GM21423 (cell line): Measurements from ENCODE around the gene ANKEF1.
A peak's percentile ranks its signal among the peaks of the same experiment; 100 is the strongest.

ENCODE experiments used
- ATAC-seq: cut with Tn5 transposase; IDR thresholded peaks from one replicate; pipeline ENCODE4 v1.9.1; 2021; ENCODE audit warnings: mild to moderate bottlenecking, moderate library complexity; ENCODE audit not compliant: unreplicated experiment

The ANKEF1 gene

DNA sequence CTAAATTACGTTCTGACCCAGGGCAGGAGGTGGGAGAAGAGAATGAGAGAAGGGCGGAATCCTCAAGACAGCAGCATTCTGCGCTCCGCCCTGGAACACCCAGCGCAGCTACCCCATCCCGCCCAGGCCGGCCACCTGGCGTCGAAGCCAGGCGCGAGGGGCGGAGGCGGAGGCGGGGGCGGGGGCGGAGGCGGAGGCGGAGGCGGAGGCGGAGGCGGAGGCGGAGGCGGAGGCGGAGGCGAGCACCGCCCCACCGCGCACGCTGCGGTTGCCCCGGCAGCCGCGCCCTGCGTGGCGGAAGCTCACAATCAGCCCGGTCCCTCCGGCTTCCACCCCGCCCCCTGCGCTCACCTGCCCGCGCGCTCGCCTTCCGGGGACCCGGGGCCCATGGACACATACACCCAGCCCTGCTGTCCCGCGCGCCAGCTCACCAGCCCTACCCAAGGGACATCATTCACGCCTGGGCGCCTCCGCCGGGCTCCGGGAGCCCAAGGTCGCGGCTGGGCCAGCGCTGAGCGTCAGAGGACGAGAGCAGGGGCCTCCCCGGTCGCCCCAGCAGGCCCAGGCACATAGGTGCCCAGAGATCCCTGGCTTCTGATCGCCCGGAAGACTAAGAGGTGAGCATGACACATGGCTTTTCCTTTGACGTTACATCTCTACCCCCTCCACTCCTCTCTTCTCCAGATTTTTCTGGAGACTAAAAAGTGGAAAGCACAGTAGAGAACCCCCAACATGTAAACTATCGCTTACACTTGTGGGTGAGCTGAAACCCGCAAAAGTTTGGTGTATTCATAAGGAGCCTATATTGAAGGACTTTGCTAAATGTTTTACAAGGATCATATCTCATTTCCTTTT lies at the start of gene ANKEF1:
Gene ANKEF1, plus strand, starts transcription at position 271 of the 855 bp plus-strand sequence. CDS start 3,315 bp downstream, outside the sequence.
- ATAC-seq = peak; percentile 98

DNA sequence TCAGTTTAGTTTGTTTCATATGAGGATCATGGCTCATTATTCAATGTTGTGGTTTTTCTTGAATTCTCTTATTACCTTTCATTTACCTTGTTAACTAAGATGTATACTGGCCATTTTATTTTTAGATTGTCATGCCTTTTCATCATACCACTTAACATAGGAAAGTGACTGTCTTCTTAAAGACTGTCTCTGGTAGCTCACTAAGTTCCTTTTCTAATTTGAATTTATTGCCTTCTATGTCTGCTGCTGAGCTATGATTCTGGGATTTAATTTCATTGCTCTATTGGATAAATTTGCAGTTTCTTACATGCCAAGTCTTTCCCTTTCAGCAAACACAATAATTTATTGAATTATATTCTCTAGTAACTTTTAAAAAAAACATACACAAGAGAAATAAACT lies 49.5 kb upstream of the ANKEF1 start:
- ATAC-seq = no peak

GRCh38 chr20:9985773-9986172 lies 49.0 kb upstream of the ANKEF1 start:
- no peak for ATAC-seq

DNA sequence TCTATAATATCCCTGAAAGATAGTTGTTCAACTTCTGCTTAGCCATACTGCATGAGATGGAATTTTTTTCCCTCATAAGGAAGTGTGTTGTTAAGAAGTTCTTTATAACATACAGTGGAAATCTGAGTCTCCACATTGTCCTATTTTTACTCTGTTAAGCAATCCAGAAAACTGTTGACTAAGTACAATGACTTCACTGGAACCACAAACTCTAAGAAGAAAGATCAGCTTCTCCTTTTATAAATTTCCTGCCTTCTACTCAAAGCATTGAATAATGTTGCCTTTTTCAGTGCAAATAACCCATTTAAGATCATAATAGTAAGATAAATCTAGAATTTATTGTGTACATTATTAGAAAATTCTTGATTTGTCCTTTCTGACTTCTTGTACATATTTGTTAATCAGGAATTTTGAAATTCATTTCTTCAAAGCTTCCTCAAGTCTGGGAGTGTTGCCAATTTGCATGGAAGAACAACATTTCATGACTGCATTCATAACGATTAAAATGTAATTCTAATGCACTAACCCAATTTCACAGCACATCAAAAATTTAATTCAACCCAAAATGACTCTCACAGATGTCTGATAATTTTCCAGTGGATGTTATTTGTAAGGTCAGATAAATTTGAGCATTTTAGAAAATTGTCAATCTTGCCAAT lies 45.6 kb upstream of the ANKEF1 start:
- ATAC-seq = no peak

GRCh38 chr20:9993137-9993536 lies 41.6 kb upstream of the ANKEF1 start:
- ATAC-seq = no peak

DNA sequence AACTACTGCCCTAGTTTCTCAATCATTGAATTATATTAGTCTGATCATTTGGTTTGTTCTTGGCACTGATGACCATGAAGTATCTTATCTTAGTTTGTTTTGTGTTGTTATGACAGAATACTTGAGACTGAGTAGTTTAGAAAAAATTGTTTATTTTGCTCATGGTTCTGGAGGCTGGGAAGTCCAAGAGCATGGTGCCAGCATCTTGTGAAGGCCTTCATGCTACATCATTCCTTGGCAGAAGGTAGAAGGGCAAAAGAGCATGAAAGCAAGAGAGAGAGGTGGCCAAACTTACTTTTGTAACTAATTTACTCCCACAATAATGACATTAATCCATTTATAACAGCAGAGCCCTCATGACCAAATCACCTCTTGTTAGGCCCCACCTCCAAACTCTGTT lies 40.1 kb upstream of the ANKEF1 start:
- ATAC-seq = no peak

DNA sequence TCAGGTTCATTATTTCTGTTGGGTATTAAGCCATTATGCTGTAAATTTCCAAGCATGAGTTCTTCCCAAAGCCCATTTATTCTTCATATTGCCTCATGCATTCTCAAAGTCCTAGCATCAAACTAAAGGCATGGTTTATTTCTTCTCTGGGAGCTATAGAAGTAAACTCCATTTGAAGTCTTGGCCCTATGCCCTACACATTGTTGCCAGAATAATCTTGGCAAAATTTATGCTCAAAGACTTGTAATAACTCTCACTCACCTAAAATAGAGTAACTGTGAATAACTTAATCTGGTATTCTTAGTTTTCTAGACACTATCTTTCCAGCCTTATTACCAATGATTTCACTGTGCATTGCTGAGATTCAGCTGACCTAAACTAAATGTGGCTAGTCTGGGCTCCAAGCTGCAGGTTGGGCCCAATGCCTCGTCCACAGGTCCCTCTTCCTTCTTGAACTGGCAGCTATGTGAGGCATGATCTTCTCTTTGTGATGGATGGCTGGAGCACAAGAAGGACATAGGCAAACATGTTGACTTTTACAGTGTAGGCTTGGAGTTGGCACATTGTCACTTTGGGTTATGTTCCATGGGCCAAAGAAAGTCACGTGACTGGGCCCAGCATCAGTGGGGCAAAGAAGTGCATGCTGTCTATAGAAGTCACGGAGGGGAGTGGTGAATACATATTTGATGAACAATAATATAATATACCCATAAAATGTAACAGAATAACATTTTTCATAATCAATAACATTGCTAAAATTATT lies 39.1 kb upstream of the ANKEF1 start:
- no peak for ATAC-seq

DNA sequence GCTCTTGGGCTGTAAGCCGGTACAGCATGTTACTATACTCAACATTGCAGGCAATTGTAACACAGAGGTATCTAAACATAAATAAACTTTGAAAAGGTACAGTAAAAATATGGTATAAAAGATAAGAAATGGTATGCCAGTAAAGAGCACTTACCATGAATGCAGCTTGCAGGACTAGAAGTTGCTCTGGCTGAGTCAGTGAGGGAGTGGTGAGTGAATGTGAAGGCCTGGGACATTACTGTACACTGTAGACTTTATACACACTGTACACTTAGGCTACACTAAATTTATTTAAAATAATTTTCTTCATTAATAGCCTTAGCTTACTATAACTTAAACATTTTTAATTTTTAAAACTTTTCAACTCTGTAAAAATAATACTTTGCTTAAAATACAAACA lies 37.8 kb upstream of the ANKEF1 start:
- ATAC-seq = no peak

DNA sequence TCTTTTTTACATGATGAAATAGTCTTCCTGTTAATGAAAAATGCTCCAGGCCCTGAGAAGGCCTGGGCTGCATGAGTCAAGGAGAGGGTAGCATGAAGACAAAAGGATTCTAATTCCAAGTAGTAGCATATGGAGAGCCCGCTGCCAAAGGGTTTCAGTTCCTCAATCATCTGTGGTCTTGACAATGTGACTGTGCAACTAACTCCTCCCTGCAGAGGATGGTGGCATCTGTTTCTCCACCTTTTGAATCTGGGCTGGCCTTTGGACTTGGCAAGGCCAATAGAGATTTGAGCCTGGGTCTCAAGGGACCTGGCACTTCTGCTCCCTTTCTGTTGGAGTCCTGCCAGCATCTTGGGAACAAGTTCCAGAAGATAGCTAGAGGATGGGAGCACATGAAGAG lies 35.1 kb upstream of the ANKEF1 start:
- ATAC-seq = no peak

DNA sequence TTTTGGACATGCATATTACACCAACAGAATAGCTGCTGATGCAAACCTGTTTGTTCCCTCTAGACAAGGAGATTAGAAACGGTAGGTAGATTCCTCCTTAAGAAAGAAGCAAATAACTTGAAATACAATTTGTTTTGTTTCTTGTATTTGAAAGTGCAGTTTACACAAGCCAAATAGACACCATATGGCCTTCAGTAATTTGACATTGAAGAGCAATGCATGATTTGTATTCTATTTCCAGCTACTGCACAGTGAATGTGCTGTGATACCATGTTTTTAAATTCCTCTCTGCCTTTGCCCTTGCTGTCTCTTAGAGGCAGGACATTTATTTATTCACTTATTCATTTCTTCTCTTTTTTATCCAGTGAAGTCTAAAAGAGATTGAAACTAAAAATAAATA lies 31.9 kb upstream of the ANKEF1 start:
- no peak for ATAC-seq

- no peak for ATAC-seq
These were observed 29.9 kb upstream of the ANKEF1 start for GRCh38 chr20:10004900-10005299.

DNA sequence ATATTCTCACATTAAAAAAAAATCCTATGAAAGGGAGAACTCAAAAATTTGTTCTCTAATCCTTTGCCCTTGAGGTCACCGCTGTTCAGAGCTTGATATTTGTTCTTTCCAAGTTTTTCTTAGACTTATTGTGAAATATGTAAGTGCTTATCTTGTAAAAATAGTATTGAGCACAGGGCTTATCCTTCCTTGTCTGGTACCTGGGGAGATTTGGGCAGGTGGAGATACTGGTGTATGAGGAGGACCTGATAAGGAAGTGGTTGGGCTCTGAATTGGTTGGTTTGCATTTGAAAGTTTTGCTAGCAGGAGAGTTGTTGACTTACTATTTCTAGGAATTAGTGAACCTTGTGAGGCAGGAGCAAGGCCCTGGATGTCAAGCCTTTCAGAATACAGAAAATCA lies 28.9 kb upstream of the ANKEF1 start:
- no peak for ATAC-seq

- no peak for ATAC-seq
These were observed 28.2 kb upstream of the ANKEF1 start for GRCh38 chr20:10006447-10007090.

DNA sequence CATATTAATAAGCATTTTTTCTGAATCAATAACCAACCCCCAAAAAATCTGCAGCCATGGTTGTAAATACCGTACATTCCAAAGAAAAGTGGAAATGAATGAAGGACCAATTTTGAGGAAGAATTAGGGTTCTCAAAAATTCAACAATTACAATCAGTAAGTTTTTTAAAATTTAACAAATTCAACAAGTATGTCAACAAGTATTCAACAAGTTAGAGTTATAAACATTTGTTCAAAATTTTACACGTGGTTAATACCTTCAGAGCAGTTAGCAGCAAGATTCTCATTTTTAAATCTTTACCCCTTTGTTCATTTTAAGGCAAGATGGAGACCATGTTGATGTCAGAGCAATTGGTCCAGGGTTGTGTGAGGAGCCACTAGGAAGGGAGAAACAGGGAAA lies 27.6 kb upstream of the ANKEF1 start:
- no peak for ATAC-seq

- ATAC-seq = no peak
These were observed 27.0 kb upstream of the ANKEF1 start for GRCh38 chr20:10007747-10008146.

GRCh38 chr20:10012464-10012863 lies 22.3 kb upstream of the ANKEF1 start:
- ATAC-seq = no peak

- no peak for ATAC-seq
These were observed 20.4 kb upstream of the ANKEF1 start for GRCh38 chr20:10014431-10014830.

- ATAC-seq = no peak
These were observed 13.8 kb upstream of the ANKEF1 start for GRCh38 chr20:10020937-10021336.

- no peak for ATAC-seq
These were observed 12.2 kb upstream of the ANKEF1 start for GRCh38 chr20:10022625-10023024.

- no peak for ATAC-seq
These were observed 10.9 kb upstream of the ANKEF1 start for GRCh38 chr20:10023911-10024310.
